ENCODE data around the gene UHRF2.

UHRF2 gene

GRCh38 chr9:6410633-6411032 lies 2.4 kb upstream of the UHRF2 start:
- CTCF ChIA-PET = no interaction called here
- POLR2A ChIA-PET = no interaction called here
- TF ChIP-seq FOXA1 (IDR thresholded peaks at IDR 0.05) (no peak), BHLHE40 (IDR thresholded peaks at IDR 0.05; ENCODE audit: borderline replicate concordance) (no peak), ARNT (IDR thresholded peaks at IDR 0.05) (no peak), HDGF (IDR thresholded peaks at IDR 0.05; ENCODE audit: borderline replicate concordance) (no peak), FOXK2 (IDR thresholded peaks at IDR 0.05) (no peak), FOXM1 (IDR thresholded peaks at IDR 0.05; ENCODE audit: borderline replicate concordance) (no peak), L3MBTL2 (conservative IDR thresholded peaks at IDR 0.05) (no peak)
- DNase-seq (ENCODE audit: extremely low spot score) = no peak

GRCh38 chr9:6413365-6414246 lies 607 bp downstream of the UHRF2 start:
- CTCF ChIA-PET = no interaction called here
- peak; percentile 17 for DNase-seq (ENCODE audit: extremely low spot score)
- TF ChIP-seq LEF1 (IDR thresholded peaks at IDR 0.05; ENCODE audit: borderline replicate concordance) = no peak
- TF ChIP-seq HDGF (IDR thresholded peaks at IDR 0.05; ENCODE audit: borderline replicate concordance) = no peak
- TF ChIP-seq ZNF384 (IDR thresholded peaks at IDR 0.05) = no peak
- TF ChIP-seq BHLHE40 (IDR thresholded peaks at IDR 0.05; ENCODE audit: borderline replicate concordance) = no peak
- no peak for TF ChIP-seq FOXM1 (IDR thresholded peaks at IDR 0.05; ENCODE audit: borderline replicate concordance)
- no peak for TF ChIP-seq FOXA1 (IDR thresholded peaks at IDR 0.05)
- no peak for TF ChIP-seq ARNT (IDR thresholded peaks at IDR 0.05)
- TF ChIP-seq CTBP1 (IDR thresholded peaks at IDR 0.05; ENCODE audit: borderline replicate concordance) = no peak
- no peak for TF ChIP-seq NFRKB (IDR thresholded peaks at IDR 0.05)
- no peak for TF ChIP-seq L3MBTL2 (conservative IDR thresholded peaks at IDR 0.05)
- no peak for TF ChIP-seq FOXK2 (IDR thresholded peaks at IDR 0.05)
- no peak for TF ChIP-seq SP1 (IDR thresholded peaks at IDR 0.05)
- TF ChIP-seq TARDBP (IDR thresholded peaks at IDR 0.05) = no peak
- no peak for TF ChIP-seq PKNOX1 (IDR thresholded peaks at IDR 0.05)
- no peak for TF ChIP-seq SUZ12 (IDR thresholded peaks at IDR 0.05)
- POLR2A ChIA-PET = interaction anchor here (1.0 to 1.5 kb wide), 6 partner anchors 11 to 343 kb away, joined by 3 to 5 read pairs (median 4); no protein-coding TSS in a partner anchor

GRCh38 chr9:6414247-6414641 lies 1.2 kb downstream of the UHRF2 start:
- ChIA-PET CTCF (no interaction called here), POLR2A (no interaction called here)
- TF ChIP-seq LEF1 (IDR thresholded peaks at IDR 0.05; ENCODE audit: borderline replicate concordance) (no peak), ZNF384 (IDR thresholded peaks at IDR 0.05) (no peak), HDGF (IDR thresholded peaks at IDR 0.05; ENCODE audit: borderline replicate concordance) (no peak), CTBP1 (IDR thresholded peaks at IDR 0.05; ENCODE audit: borderline replicate concordance) (no peak)
- DNase-seq (ENCODE audit: extremely low spot score) = no peak

GRCh38 chr9:6415266-6415665 lies 2.3 kb downstream of the UHRF2 start:
- TF ChIP-seq SP1 (IDR thresholded peaks at IDR 0.05) = no peak
- no peak for TF ChIP-seq L3MBTL2 (conservative IDR thresholded peaks at IDR 0.05)
- TF ChIP-seq CTBP1 (IDR thresholded peaks at IDR 0.05; ENCODE audit: borderline replicate concordance) = no peak
- TF ChIP-seq LEF1 (IDR thresholded peaks at IDR 0.05; ENCODE audit: borderline replicate concordance) = no peak
- TF ChIP-seq NFRKB (IDR thresholded peaks at IDR 0.05) = no peak
- no peak for TF ChIP-seq PKNOX1 (IDR thresholded peaks at IDR 0.05)
- no peak for TF ChIP-seq FOXK2 (IDR thresholded peaks at IDR 0.05)
- no peak for TF ChIP-seq FOXM1 (IDR thresholded peaks at IDR 0.05; ENCODE audit: borderline replicate concordance)
- no peak for TF ChIP-seq HDGF (IDR thresholded peaks at IDR 0.05; ENCODE audit: borderline replicate concordance)
- no peak for TF ChIP-seq FOXA1 (IDR thresholded peaks at IDR 0.05)
- TF ChIP-seq BHLHE40 (IDR thresholded peaks at IDR 0.05; ENCODE audit: borderline replicate concordance) = no peak
- TF ChIP-seq SUZ12 (IDR thresholded peaks at IDR 0.05) = no peak
- TF ChIP-seq TARDBP (IDR thresholded peaks at IDR 0.05) = no peak

GRCh38 chr9:6417186-6417585 lies 4.2 kb downstream of the UHRF2 start:
- ChIA-PET POLR2A (no interaction called here), CTCF (no interaction called here)
- TF ChIP-seq SP1 (IDR thresholded peaks at IDR 0.05) = no peak
- TF ChIP-seq BHLHE40 (IDR thresholded peaks at IDR 0.05; ENCODE audit: borderline replicate concordance) = no peak
- no peak for TF ChIP-seq ARNT (IDR thresholded peaks at IDR 0.05)
- no peak for TF ChIP-seq FOXM1 (IDR thresholded peaks at IDR 0.05; ENCODE audit: borderline replicate concordance)
- TF ChIP-seq FOXA1 (IDR thresholded peaks at IDR 0.05) = no peak
- TF ChIP-seq ELF4 (IDR thresholded peaks at IDR 0.05) = no peak
- no peak for TF ChIP-seq NFRKB (IDR thresholded peaks at IDR 0.05)
- TF ChIP-seq LEF1 (IDR thresholded peaks at IDR 0.05; ENCODE audit: borderline replicate concordance) = no peak
- no peak for TF ChIP-seq L3MBTL2 (conservative IDR thresholded peaks at IDR 0.05)
- no peak for TF ChIP-seq ZNF384 (IDR thresholded peaks at IDR 0.05)
- no peak for TF ChIP-seq SUZ12 (IDR thresholded peaks at IDR 0.05)
- no peak for TF ChIP-seq TARDBP (IDR thresholded peaks at IDR 0.05)
- TF ChIP-seq HDGF (IDR thresholded peaks at IDR 0.05; ENCODE audit: borderline replicate concordance) = no peak
- no peak for TF ChIP-seq CTBP1 (IDR thresholded peaks at IDR 0.05; ENCODE audit: borderline replicate concordance)
- TF ChIP-seq FOXK2 (IDR thresholded peaks at IDR 0.05) = no peak
- TF ChIP-seq PKNOX1 (IDR thresholded peaks at IDR 0.05) = no peak
- no peak for DNase-seq (ENCODE audit: extremely low spot score)

More at GRCh38 chr9:6415266-6415665, 2.3 kb downstream of the UHRF2 start:
- DNase-seq (ENCODE audit: extremely low spot score) = no peak
- POLR2A ChIA-PET = no interaction called here
- CTCF ChIA-PET = interaction anchor here (1.1 kb wide), 1 partner anchor 15 kb away, joined by 3 read pairs; no protein-coding TSS in a partner anchor

GRCh38 chr9:6418764-6419163 lies 5.8 kb downstream of the UHRF2 start:
- CTCF ChIA-PET = no interaction called here
- no peak for DNase-seq (ENCODE audit: extremely low spot score)
- TF ChIP-seq TARDBP (IDR thresholded peaks at IDR 0.05) = no peak
- TF ChIP-seq PKNOX1 (IDR thresholded peaks at IDR 0.05) = no peak
- POLR2A ChIA-PET = no interaction called here
